ENCODE data around the gene SSX4.
"Not testable (repeated sequence)": the region's sequence is repeated elsewhere in the genome, so short reads cannot be mapped to it uniquely, and the experiment has no call there.

Gene SSX4

DNA sequence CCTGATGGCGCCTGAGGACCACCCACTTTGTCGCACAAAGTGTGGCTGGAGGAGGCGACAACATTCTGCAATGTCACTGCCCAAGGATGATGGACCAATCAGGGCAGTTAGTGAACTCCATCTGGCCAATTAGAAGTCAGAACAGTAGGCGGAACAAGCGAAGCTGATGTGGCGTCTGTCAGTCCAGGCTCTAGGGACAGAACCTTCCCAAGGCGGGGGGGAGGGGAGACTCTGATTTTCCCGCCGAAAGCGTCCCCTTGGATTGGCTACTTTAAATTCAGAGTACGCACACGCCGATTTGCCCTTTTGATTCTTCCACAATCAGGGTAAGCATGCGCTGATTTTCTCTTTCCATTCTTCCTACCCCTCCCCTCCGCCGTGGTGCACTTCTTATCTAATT lies at the start of gene SSX4:
Gene SSX4, plus strand, starts transcription at position 301 of the 400 bp plus-strand sequence. CDS start 515 bp downstream, outside the sequence.
- H3K27me3 Mint-ChIP-seq; H3K4me3 Mint-ChIP-seq; intact Hi-C loops (cut with micrococcal nuclease); H3K9me3 Mint-ChIP-seq; H3K4me1 Mint-ChIP-seq (ENCODE audit: low read depth); H3K36me3 Mint-ChIP-seq (ENCODE audit: low read depth); H3K27ac Mint-ChIP-seq: not testable (repeated sequence)

DNA sequence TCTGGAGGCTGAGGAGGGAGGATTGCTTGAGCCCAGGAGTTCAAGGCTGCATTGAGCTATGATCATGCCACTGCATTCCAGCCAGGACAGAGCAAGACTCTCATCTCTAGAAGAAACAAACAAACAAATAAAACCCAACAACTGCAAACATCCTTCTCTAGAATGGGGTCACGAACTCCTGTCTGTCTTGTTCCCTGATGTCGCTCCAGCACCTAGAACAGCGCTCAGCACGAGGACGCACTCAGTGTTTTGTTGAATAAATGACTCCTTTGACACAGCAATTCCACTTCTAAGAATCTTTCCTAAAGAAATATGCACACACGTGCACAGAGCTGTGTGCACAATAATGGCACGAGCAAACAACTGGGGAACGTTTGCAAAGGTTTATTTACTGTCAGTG lies 37.3 kb upstream of the SSX4 start:
- H3K27me3 Mint-ChIP-seq; H3K4me3 Mint-ChIP-seq; H3K9me3 Mint-ChIP-seq; H3K36me3 Mint-ChIP-seq (ENCODE audit: low read depth); intact Hi-C loops (cut with micrococcal nuclease); H3K27ac Mint-ChIP-seq; H3K4me1 Mint-ChIP-seq (ENCODE audit: low read depth): not testable (repeated sequence)

DNA sequence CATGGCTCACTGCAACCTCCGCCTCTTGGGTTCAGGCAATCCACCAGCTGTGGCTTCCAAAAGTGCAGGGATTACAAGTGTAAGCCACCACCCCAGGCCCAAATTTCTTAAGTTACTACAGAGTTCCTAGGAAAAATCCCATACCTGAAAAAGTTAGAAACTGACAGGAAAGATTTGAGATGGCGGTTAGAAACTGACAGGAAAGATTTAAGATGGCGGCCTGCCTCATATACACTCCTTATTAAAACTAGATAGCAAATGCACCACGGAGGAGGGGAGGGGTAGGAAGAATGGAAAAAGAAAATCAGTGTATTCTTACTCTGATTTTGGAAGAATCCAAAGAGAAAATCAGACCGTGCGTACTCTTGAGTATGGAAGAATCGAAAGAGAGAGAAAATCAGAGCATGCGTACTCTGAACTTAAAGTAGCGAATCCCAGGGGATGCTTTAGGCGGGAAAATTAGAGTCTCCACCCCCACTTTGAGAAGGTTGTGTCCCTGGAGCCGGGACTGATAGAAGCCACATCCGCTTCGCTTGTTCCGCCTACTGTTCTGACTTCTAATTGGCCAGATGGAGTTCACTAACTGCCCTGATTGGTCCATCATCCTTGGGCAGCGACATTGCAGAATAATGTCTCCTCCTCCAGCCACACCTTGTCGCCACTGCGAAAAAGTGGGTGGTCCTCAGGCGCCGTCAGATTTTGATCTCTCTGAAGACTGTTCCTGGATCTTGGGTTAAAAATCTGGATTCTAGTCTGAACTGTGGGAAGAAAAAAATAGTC lies 26.8 kb upstream of the SSX4 start, which contains the start of gene SSX3:
Gene SSX3, minus strand, starts transcription at position 389 of the 780 bp plus-strand sequence. CDS start 1,454 bp downstream, outside the sequence.
- not testable (repeated sequence) for H3K27ac Mint-ChIP-seq; H3K4me1 Mint-ChIP-seq (ENCODE audit: low read depth); H3K4me3 Mint-ChIP-seq

DNA sequence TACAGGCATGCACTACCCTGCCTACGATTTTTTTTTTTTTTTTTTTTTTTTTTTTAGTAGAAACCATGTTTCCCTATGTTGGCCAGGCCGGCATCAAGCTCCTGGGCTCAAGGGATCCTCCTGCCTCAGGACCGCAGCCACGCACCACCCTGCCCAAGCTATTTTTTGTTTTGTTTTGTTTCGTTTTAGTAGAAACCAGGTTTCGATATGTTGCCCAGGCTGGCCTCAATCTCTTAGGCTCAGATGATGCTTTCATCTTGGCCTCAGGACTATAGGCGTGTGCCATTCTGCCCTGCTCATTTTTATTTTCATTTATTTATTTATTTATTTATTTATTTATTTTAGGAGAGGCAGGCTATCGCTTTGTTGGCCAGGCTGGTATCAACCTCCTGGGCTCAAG lies 25.7 kb upstream of the SSX4 start:
- no peaks in the 10 kb centered on the region for H3K27me3 Mint-ChIP-seq
- H3K4me1 Mint-ChIP-seq (ENCODE audit: low read depth): no peaks in the 10 kb centered on the region
- intact Hi-C loops (cut with micrococcal nuclease): no loop called here
- no peak overlapping the region for H3K4me3 Mint-ChIP-seq
- no peaks in the 10 kb centered on the region for H3K9me3 Mint-ChIP-seq
- no peak overlapping the region for H3K27ac Mint-ChIP-seq
- H3K36me3 Mint-ChIP-seq (ENCODE audit: low read depth): no peaks in the 10 kb centered on the region

More for the DNA sequence above, 26.8 kb upstream of the SSX4 start, which contains the start of gene SSX3:
- intact Hi-C loops (cut with micrococcal nuclease); H3K27me3 Mint-ChIP-seq; H3K36me3 Mint-ChIP-seq (ENCODE audit: low read depth); H3K9me3 Mint-ChIP-seq: not testable (repeated sequence)

DNA sequence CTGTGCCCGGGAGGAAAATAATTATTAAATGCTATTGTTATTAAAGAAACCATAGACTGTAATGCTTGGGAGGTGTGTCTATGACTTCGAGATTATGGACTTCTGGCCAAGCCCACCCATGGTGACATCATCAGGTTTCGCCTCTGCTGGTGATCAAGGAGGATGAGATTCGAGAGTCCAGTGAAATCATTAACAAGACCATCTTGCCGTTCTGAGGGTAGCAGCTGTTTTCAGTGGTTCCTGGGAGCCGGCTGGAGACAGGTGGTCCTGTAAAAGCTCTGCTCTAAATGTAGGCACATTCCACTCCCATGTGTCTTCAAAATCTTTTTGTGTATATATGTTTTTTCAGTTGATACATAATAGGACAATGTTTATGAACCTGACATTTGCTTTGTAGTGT lies 24.1 kb upstream of the SSX4 start:
- H3K4me3 Mint-ChIP-seq; intact Hi-C loops (cut with micrococcal nuclease); H3K36me3 Mint-ChIP-seq (ENCODE audit: low read depth); H3K4me1 Mint-ChIP-seq (ENCODE audit: low read depth); H3K27ac Mint-ChIP-seq; H3K9me3 Mint-ChIP-seq; H3K27me3 Mint-ChIP-seq: not testable (repeated sequence)

DNA sequence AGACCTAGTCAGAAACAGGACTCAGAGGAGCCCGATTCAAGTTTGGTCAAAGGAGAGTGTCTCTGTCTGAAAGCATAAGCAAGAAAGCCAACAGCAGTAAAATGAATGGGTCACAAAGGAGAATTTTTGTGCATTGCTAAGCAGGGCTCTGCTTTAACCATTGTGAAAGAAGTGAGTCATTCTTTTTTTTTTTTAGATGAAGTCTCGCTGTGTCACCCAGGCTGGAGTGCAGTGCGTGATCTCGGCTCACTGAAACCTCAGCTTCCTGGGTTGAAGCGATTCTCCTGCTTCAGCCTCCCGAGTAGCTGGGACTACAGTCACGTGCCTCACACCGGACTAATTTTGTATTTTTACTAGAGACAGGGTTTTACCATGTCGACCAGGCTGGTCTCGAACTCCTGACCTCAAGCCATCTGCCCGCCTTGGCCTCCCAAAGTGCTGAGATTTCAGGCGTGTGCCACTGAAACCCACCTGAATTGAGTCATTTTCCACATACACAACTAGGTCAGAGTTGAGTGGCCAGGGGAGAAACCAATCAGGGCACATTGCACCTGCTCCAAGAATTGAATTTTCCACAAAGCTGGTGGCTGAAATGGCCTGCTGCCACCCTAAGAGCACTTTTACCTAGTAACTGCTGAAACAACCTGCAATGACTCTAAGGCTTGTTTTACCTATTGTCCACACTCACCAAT lies 15.5 kb upstream of the SSX4 start:
- intact Hi-C loops (cut with micrococcal nuclease); H3K36me3 Mint-ChIP-seq (ENCODE audit: low read depth); H3K4me1 Mint-ChIP-seq (ENCODE audit: low read depth); H3K27ac Mint-ChIP-seq; H3K27me3 Mint-ChIP-seq; H3K9me3 Mint-ChIP-seq; H3K4me3 Mint-ChIP-seq: not testable (repeated sequence)

- H3K27me3 Mint-ChIP-seq: not testable (repeated sequence)
These were observed 12.9 kb upstream of the SSX4 start for GRCh38 chrX:48370408-48370807.

GRCh38 chrX:48396931-48397330 lies 13.6 kb downstream of the SSX4 start:
- H3K27ac Mint-ChIP-seq; H3K4me1 Mint-ChIP-seq (ENCODE audit: low read depth); intact Hi-C loops (cut with micrococcal nuclease); H3K4me3 Mint-ChIP-seq; H3K36me3 Mint-ChIP-seq (ENCODE audit: low read depth); H3K9me3 Mint-ChIP-seq; H3K27me3 Mint-ChIP-seq: not testable (repeated sequence)

More at GRCh38 chrX:48370408-48370807, 12.9 kb upstream of the SSX4 start:
- H3K4me1 Mint-ChIP-seq (ENCODE audit: low read depth); H3K36me3 Mint-ChIP-seq (ENCODE audit: low read depth); H3K27ac Mint-ChIP-seq; H3K9me3 Mint-ChIP-seq; H3K4me3 Mint-ChIP-seq; intact Hi-C loops (cut with micrococcal nuclease): not testable (repeated sequence)

GRCh38 chrX:48397825-48398224 lies 14.5 kb downstream of the SSX4 start:
- H3K27me3 Mint-ChIP-seq; H3K9me3 Mint-ChIP-seq; H3K4me1 Mint-ChIP-seq (ENCODE audit: low read depth); intact Hi-C loops (cut with micrococcal nuclease); H3K36me3 Mint-ChIP-seq (ENCODE audit: low read depth); H3K27ac Mint-ChIP-seq; H3K4me3 Mint-ChIP-seq: not testable (repeated sequence)

GRCh38 chrX:48411860-48412259 lies 28.5 kb downstream of the SSX4 start, which contains the start of gene SSX4B:
Gene SSX4B (minus strand): TSS chrX:48411960. CDS start chrX:48411372, 588 bp downstream.
- H3K27ac Mint-ChIP-seq; H3K9me3 Mint-ChIP-seq; H3K4me3 Mint-ChIP-seq; H3K4me1 Mint-ChIP-seq (ENCODE audit: low read depth); intact Hi-C loops (cut with micrococcal nuclease); H3K36me3 Mint-ChIP-seq (ENCODE audit: low read depth); H3K27me3 Mint-ChIP-seq: not testable (repeated sequence)

DNA sequence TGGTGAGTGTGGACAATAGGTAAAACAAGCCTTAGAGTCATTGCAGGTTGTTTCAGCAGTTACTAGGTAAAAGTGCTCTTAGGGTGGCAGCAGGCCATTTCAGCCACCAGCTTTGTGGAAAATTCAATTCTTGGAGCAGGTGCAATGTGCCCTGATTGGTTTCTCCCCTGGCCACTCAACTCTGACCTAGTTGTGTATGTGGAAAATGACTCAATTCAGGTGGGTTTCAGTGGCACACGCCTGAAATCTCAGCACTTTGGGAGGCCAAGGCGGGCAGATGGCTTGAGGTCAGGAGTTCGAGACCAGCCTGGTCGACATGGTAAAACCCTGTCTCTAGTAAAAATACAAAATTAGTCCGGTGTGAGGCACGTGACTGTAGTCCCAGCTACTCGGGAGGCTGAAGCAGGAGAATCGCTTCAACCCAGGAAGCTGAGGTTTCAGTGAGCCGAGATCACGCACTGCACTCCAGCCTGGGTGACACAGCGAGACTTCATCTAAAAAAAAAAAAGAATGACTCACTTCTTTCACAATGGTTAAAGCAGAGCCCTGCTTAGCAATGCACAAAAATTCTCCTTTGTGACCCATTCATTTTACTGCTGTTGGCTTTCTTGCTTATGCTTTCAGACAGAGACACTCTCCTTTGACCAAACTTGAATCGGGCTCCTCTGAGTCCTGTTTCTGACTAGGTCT lies 43.8 kb downstream of the SSX4 start:
- H3K27ac Mint-ChIP-seq; H3K4me1 Mint-ChIP-seq (ENCODE audit: low read depth): not testable (repeated sequence)

GRCh38 chrX:48429606-48430005 lies 46.3 kb downstream of the SSX4 start:
- H3K36me3 Mint-ChIP-seq (ENCODE audit: low read depth); H3K27ac Mint-ChIP-seq; H3K4me3 Mint-ChIP-seq; H3K27me3 Mint-ChIP-seq; intact Hi-C loops (cut with micrococcal nuclease); H3K4me1 Mint-ChIP-seq (ENCODE audit: low read depth); H3K9me3 Mint-ChIP-seq: not testable (repeated sequence)

More for the DNA sequence above, 43.8 kb downstream of the SSX4 start:
- H3K9me3 Mint-ChIP-seq; H3K4me3 Mint-ChIP-seq; H3K36me3 Mint-ChIP-seq (ENCODE audit: low read depth); intact Hi-C loops (cut with micrococcal nuclease); H3K27me3 Mint-ChIP-seq: not testable (repeated sequence)

DNA sequence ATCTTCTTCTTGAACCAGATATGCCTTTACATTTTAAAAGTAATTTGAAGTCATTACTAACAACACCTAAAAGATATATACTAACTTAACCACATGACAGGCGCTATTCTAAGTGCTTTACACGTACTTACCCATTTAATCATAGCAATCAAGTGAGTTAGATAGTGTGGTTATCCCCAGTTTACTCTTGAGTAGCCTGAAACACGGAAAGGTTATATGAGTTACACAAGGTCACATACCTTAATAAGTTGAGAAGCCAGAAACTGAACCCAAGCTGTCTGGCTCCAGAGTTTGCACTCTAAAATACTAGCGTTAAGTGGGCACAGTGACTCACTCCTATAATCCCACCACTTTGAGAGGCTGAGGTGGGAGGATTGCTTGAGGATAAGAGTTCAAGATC lies 46.8 kb downstream of the SSX4 start:
- H3K27ac Mint-ChIP-seq; intact Hi-C loops (cut with micrococcal nuclease); H3K4me1 Mint-ChIP-seq (ENCODE audit: low read depth); H3K36me3 Mint-ChIP-seq (ENCODE audit: low read depth); H3K9me3 Mint-ChIP-seq; H3K4me3 Mint-ChIP-seq; H3K27me3 Mint-ChIP-seq: not testable (repeated sequence)

DNA sequence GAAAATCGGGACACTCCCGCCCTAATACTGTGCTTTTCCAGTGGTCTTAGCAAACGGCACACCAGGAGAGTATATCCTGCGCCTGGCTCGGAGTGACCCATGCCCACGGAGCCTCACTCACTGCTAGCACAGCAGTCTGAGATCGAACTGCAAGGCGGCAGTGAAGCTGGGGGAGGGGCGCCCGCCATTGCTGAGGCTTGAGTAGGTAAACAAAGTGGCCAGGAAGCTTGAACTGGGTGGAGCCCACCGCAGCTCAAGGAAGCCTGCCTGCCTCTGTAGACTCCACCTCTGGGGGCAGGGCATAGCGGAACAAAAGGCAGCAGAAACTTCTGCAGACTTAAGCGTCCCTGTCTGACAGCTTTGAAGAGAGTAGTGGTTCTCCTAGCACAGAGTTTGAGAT lies 50.4 kb downstream of the SSX4 start:
- H3K27ac Mint-ChIP-seq; intact Hi-C loops (cut with micrococcal nuclease); H3K4me3 Mint-ChIP-seq; H3K27me3 Mint-ChIP-seq; H3K4me1 Mint-ChIP-seq (ENCODE audit: low read depth); H3K36me3 Mint-ChIP-seq (ENCODE audit: low read depth): not testable (repeated sequence)
- H3K9me3 Mint-ChIP-seq: peaks cover 11% of the 10 kb centered on the region
